GM12872 (cell line): ENCODE results near the gene ZNF618.

ENCODE experiments used
- TF ChIP-seq, protein P1 (sequence below): IDR thresholded peaks from 3 replicates; pipeline ENCODE4 v1.5.1; 2011; ENCODE audit warnings: low read depth, mild to moderate bottlenecking, low read length, moderate library complexity; ENCODE audit not compliant: insufficient read depth

Gene ZNF618

DNA sequence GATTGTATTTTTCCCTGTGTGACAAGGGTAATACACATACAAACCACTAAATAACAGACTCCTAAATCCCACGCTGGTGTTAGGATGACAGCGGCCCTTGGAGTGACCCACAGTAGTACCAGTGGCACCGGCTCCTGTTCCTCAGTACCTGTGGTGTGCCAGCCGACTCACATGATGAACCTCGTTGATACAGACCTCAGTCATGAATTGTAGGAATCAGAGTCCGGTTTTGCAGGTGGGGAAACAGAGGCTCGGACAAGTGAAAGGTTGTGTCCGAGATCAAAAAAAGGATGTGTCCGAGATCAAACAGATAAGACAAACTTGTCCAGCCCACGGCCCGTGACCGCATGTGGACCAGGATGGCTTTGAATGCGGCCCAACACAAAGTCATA, 124.0 kb downstream of the ZNF618 start:
- TF ChIP-seq, protein P1, sequence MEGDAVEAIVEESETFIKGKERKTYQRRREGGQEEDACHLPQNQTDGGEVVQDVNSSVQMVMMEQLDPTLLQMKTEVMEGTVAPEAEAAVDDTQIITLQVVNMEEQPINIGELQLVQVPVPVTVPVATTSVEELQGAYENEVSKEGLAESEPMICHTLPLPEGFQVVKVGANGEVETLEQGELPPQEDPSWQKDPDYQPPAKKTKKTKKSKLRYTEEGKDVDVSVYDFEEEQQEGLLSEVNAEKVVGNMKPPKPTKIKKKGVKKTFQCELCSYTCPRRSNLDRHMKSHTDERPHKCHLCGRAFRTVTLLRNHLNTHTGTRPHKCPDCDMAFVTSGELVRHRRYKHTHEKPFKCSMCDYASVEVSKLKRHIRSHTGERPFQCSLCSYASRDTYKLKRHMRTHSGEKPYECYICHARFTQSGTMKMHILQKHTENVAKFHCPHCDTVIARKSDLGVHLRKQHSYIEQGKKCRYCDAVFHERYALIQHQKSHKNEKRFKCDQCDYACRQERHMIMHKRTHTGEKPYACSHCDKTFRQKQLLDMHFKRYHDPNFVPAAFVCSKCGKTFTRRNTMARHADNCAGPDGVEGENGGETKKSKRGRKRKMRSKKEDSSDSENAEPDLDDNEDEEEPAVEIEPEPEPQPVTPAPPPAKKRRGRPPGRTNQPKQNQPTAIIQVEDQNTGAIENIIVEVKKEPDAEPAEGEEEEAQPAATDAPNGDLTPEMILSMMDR: no peak

DNA sequence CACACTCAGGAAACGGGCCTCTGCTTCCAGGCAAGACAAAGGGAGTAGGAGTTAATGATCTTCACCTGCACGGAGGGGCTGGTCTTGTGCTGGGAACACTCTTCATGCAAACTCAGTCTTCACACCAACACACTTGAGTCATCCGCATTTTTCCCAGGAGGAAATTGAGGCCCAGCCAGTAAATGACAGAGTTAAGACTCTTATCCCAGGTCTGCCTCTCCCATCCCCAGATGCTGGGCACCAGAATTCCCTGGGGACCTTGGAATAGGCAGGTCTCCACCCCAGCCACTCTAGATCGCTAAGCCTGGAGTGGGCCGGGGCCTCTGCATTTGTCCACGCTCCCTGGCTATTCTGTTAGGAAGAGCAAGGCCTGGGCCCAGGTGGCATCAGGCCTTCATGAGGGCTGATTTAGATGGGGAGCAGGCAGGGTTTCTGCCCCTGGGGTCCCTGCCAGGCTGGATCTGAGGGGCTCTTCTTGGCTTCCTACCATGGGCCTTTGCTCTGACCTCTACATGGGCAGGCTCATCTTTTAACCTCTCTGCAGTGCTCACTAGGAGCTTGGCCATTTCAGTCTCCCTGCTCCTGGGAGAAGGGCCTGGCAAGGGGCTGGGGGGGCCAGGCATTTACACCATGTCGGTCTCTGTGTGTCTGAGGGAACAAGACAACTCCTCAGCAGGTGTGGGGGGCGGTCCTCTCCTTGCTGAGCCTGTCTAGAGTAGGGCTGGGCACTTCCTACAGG, 124.7 kb downstream of the ZNF618 start:
- TF ChIP-seq, protein P1: no peak

GRCh38 chr9:114001410-114001685, 125.2 kb downstream of the ZNF618 start:
- TF ChIP-seq, protein P1: no peak

DNA sequence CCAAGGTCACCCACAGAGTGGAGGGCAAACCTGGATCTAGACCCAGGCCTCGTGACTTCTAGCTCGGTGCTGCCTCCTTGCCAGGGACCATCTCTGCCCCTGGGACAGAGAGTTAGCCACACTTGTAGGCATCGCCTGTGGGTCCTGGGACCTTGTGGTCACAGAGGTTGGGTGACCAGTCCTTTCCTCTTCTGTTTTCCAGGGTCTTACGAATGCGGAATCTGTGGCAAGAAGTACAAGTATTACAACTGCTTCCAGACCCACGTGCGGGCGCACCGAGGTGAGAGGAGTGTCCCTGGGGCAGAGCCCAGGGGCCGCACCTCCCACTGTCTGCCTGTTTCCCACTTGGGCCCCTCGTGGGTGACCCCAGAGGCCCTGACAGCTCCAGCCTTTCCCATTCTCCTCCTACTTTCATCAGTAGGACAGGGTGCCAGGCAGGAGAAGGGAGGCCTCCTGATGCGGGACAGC, 125.7 kb downstream of the ZNF618 start:
- TF ChIP-seq, protein P1: no peak

- TF ChIP-seq, protein P1: no peak
These were observed 126.3 kb downstream of the ZNF618 start for GRCh38 chr9:114002271-114002985.

- TF ChIP-seq, protein P1: no peak
These were observed 126.9 kb downstream of the ZNF618 start for GRCh38 chr9:114002986-114003350.

DNA sequence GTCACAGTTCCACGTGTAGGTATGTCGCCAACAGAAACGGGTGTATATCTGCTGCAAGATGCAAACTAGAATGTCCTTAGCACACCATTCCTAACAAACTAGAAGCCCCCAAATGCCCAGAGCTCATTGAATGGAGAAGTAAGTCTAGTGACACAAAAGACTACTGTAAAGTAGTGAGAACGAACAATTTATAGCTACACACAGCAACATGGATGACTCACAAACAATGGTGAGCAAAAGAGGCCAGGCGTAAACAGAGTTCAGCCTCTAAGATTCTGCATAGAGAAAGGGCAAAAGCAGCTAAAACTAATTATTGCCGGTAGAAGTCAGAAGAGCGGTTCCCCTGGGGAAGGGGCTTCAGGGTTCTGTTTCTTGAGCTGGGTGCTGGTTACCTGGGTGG, 127.2 kb downstream of the ZNF618 start:
- TF ChIP-seq, protein P1: no peak
